ENCODE measurements around the gene SULT4A1. TPM values are rescaled to one million over a fixed set of nuclear protein-coding genes. Genes with fewer than 3 reads are reported as not detected.

The SULT4A1 gene
- total RNA-seq, 1 experiment from 2014 or later: 12.6 TPM

GRCh38 chr22:43848366-43849171, 13.7 kb downstream of the SULT4A1 start:
- Mint-ChIP-seq H3K9me3 (no peaks in the 10 kb centered on the region), H3K27ac (peak overlapping the region; percentile 72), H3K36me3 (no peaks in the 10 kb centered on the region), H3K4me1 (peaks cover 32% of the 10 kb centered on the region), H3K4me3 (no peak overlapping the region), H3K27me3 (ENCODE audit: low read depth) (no peaks in the 10 kb centered on the region)
- CTCF ChIA-PET: interaction anchor here (0.7 to 11.6 kb wide), 21 partner anchors 12 to 441 kb away, joined by 3 to 140 read pairs (median 4); partner anchors contain the start of gene SULT4A1
- ATAC-seq (peak; percentile 50; the same call in 1 of the 2 replicates), DNase-seq (ENCODE audit: low spot score) (peak; percentile 42)
- TF ChIP-seq TP53 (CRISPR knock-in tag; IDR thresholded peaks at IDR 0.05) (no peak), ZNF425 (CRISPR knock-in tag; conservative IDR thresholded peaks at IDR 0.05) (no peak), ZBTB43 (CRISPR knock-in tag; IDR thresholded peaks at IDR 0.05) (no peak), E2F5 (CRISPR knock-in tag; IDR thresholded peaks at IDR 0.05) (no peak), RORB (CRISPR knock-in tag; IDR thresholded peaks at IDR 0.05) (no peak), ERG (CRISPR knock-in tag; IDR thresholded peaks at IDR 0.05) (no peak), PRDM15 (CRISPR knock-in tag; IDR thresholded peaks at IDR 0.05) (no peak)
- POLR2A ChIA-PET: no interaction called here

GRCh38 chr22:43847376-43848289, 14.7 kb downstream of the SULT4A1 start:
- no peak for TF ChIP-seq E2F1 (CRISPR knock-in tag; IDR thresholded peaks at IDR 0.05)
- TF ChIP-seq MAX (CRISPR knock-in tag; IDR thresholded peaks at IDR 0.05): no peak
- TF ChIP-seq GTF2I (CRISPR knock-in tag; conservative IDR thresholded peaks at IDR 0.05): no peak
- no peak for TF ChIP-seq CREM (CRISPR knock-in tag; IDR thresholded peaks at IDR 0.05)
- TF ChIP-seq E2F5 (CRISPR knock-in tag; IDR thresholded peaks at IDR 0.05): no peak
- no peak for TF ChIP-seq ZNF121 (CRISPR knock-in tag; IDR thresholded peaks at IDR 0.05)
- TF ChIP-seq ZNF138 (CRISPR knock-in tag; conservative IDR thresholded peaks at IDR 0.05): no peak
- TF ChIP-seq ZNF263 (CRISPR knock-in tag; IDR thresholded peaks at IDR 0.05; ENCODE audit: low read depth): no peak

More at GRCh38 chr22:43847376-43848289, 14.7 kb downstream of the SULT4A1 start:
- H3K27ac Mint-ChIP-seq: no peak overlapping the region
- no peak for DNase-seq (ENCODE audit: low spot score)
- no peak overlapping the region for H3K4me3 Mint-ChIP-seq
- ChIA-PET POLR2A (interaction anchor here (0.5 kb wide), 1 partner anchor 261 kb away, joined by 5 read pairs; no protein-coding TSS in a partner anchor), CTCF (interaction anchor here (0.9 to 11.6 kb wide), 11 partner anchors 14 to 106 kb away, joined by 3 to 140 read pairs (median 4); partner anchors contain the start of gene SULT4A1)
- H3K27me3 Mint-ChIP-seq (ENCODE audit: low read depth): no peaks in the 10 kb centered on the region
- no peaks in the 10 kb centered on the region for H3K36me3 Mint-ChIP-seq
- H3K9me3 Mint-ChIP-seq: no peaks in the 10 kb centered on the region
- no peak for ATAC-seq
- peaks cover 27% of the 10 kb centered on the region for H3K4me1 Mint-ChIP-seq

All from WTC11 (cell line).